ENCODE measurements around the gene TRAF3IP3.

TRAF3IP3 gene

GRCh38 chr1:209815490-209815889, 59.6 kb downstream of the TRAF3IP3 start:
- no peak for DNase-seq
- in situ Hi-C loops (cut with MboI; ENCODE audit: low pct_unique_long_range_greater_than_20kb, low sequenced_read_pairs) = no loop called here

GRCh38 chr1:209815931-209816341, 60.1 kb downstream of the TRAF3IP3 start:
- DNase-seq = no peak
- in situ Hi-C loops (cut with MboI; ENCODE audit: low pct_unique_long_range_greater_than_20kb, low sequenced_read_pairs) = no loop called here

- in situ Hi-C loops (cut with MboI; ENCODE audit: low pct_unique_long_range_greater_than_20kb, low sequenced_read_pairs) = no loop called here
Measured at GRCh38 chr1:209816923-209817322, 61.1 kb downstream of the TRAF3IP3 start.

GRCh38 chr1:209817691-209818090, 61.8 kb downstream of the TRAF3IP3 start:
- no peak for DNase-seq
- in situ Hi-C loops (cut with MboI; ENCODE audit: low pct_unique_long_range_greater_than_20kb, low sequenced_read_pairs) = no loop called here

More at GRCh38 chr1:209816923-209817322, 61.1 kb downstream of the TRAF3IP3 start:
- DNase-seq = no peak

- DNase-seq = no peak
- in situ Hi-C loops (cut with MboI; ENCODE audit: low pct_unique_long_range_greater_than_20kb, low sequenced_read_pairs) = no loop called here
Measured at GRCh38 chr1:209819058-209819457, 63.2 kb downstream of the TRAF3IP3 start.

- in situ Hi-C loops (cut with MboI; ENCODE audit: low pct_unique_long_range_greater_than_20kb, low sequenced_read_pairs) = no loop called here
- no peak for DNase-seq
Measured at GRCh38 chr1:209820986-209821385, 65.1 kb downstream of the TRAF3IP3 start.

- in situ Hi-C loops (cut with MboI; ENCODE audit: low pct_unique_long_range_greater_than_20kb, low sequenced_read_pairs) = no loop called here
Measured at GRCh38 chr1:209822706-209823105, 66.9 kb downstream of the TRAF3IP3 start.

GRCh38 chr1:209823143-209824041, 67.5 kb downstream of the TRAF3IP3 start:
- in situ Hi-C loops (cut with MboI; ENCODE audit: low pct_unique_long_range_greater_than_20kb, low sequenced_read_pairs) = no loop called here

More at GRCh38 chr1:209822706-209823105, 66.9 kb downstream of the TRAF3IP3 start:
- DNase-seq = no peak

GRCh38 chr1:209825591-209826434, 70.0 kb downstream of the TRAF3IP3 start:
- in situ Hi-C loops (cut with MboI; ENCODE audit: low pct_unique_long_range_greater_than_20kb, low sequenced_read_pairs) = no loop called here
- no peak for DNase-seq

More at GRCh38 chr1:209823143-209824041, 67.5 kb downstream of the TRAF3IP3 start:
- DNase-seq = peak; percentile 70

- in situ Hi-C loops (cut with MboI; ENCODE audit: low pct_unique_long_range_greater_than_20kb, low sequenced_read_pairs) = no loop called here
- peak; percentile 97 for DNase-seq
Measured at GRCh38 chr1:209827384-209828262, 71.8 kb downstream of the TRAF3IP3 start, which contains the start of gene UTP25. UTP25 (plus strand) TSS chr1:209827972; CDS start chr1:209828064, 92 bp downstream.

GRCh38 chr1:209829716-209830115, 73.9 kb downstream of the TRAF3IP3 start:
- in situ Hi-C loops (cut with MboI; ENCODE audit: low pct_unique_long_range_greater_than_20kb, low sequenced_read_pairs) = no loop called here
- no peak for DNase-seq

- DNase-seq = no peak
- in situ Hi-C loops (cut with MboI; ENCODE audit: low pct_unique_long_range_greater_than_20kb, low sequenced_read_pairs) = no loop called here
Measured at GRCh38 chr1:209830722-209831121, 74.9 kb downstream of the TRAF3IP3 start.

GRCh38 chr1:209831615-209832014, 75.8 kb downstream of the TRAF3IP3 start:
- in situ Hi-C loops (cut with MboI; ENCODE audit: low pct_unique_long_range_greater_than_20kb, low sequenced_read_pairs) = no loop called here
- no peak for DNase-seq

All from KBM-7 (cell line).